NCI-H748 (cell line): ENCODE data around the gene C1orf185.
"Not testable (repeated sequence)": the region's sequence is repeated elsewhere in the genome, so short reads cannot be mapped to it uniquely, and the experiment has no call there.

Source experiments
- DNase-seq: peaks from one replicate; lab custom pipeline; 2025; ENCODE audit not compliant: unreplicated experiment; lab: John Stamatoyannopoulos, UW

C1orf185 gene

GRCh38 chr1:51101976-51102375 is at the start of gene C1orf185:
C1orf185 (plus strand) TSS chr1:51102228; CDS start chr1:51102234, 6 bp downstream.
- no peak for DNase-seq

- peak; percentile 54 for DNase-seq
Observed at GRCh38 chr1:51058858-51059257, 43.2 kb upstream of the C1orf185 start.

GRCh38 chr1:51061231-51061918 is 40.7 kb upstream of the C1orf185 start:
- DNase-seq: no peak

DNA sequence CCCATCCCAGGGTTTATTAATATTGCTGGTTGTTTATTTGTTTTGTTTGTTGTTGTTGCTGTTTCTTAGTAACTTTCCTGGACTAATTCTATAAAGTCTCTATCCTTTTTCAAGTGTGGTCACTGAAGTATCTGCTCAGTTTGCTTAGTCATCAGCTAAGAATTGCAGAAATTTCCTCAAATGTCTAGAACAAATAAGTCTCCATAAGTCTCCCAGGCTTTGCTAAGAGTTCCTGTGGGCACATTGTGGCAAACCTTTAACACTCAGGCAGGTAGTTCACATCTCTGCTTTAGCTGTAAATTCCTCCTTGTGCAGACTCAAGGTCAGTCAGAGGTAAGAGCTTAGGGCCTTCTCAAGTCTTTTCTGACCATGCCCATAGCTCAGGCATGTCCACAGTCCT is 38.9 kb upstream of the C1orf185 start:
- no peak for DNase-seq

DNA sequence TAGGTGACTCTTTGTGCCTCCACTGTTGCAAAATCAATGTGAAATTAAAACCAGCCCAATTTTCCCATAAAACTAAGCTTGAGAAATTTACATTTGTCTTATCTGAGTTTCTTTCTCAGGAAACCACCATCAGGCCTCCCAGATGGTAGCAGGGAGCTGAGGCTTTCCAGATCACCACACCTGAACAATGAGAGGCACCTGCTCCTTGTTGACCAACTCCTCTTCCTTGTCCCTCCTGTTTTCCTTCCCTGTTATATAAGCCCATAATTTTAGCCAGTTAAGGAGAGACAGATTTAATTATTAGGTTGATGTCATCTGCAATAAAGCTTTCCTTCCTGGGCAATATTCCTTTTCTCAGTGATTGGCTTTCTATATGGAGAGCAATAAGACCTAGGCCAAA is 32.0 kb upstream of the C1orf185 start:
- peak; percentile 89 for DNase-seq

GRCh38 chr1:51070640-51071039 is 31.4 kb upstream of the C1orf185 start:
- no peak for DNase-seq

GRCh38 chr1:51071291-51072042 is 30.6 kb upstream of the C1orf185 start:
- DNase-seq: no peak

DNA sequence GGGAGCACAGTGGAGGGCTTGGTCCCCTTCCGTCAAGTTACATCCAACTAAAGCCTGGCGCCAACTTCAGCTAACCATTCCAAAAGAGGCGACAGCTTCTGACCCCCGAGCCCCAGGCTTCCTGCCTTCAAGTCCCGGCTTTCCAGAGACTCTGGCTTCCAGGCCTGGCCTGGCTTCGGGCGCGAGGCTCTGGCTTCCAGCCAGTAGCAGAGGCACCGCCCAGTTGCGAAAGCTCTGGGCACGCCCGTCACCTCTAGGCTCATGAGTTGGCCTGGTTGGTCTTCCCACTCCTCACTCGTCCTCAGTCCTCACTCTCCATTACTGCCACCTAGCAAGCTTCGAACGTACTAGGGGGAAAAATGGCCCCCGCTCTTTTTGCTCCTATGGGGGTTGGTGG is 30.0 kb upstream of the C1orf185 start:
- DNase-seq: peak; percentile 23

- DNase-seq: no peak
Observed at GRCh38 chr1:51072651-51073050, 29.4 kb upstream of the C1orf185 start.

GRCh38 chr1:51073456-51073855 is 28.6 kb upstream of the C1orf185 start:
- DNase-seq: peak; percentile 25

- no peak for DNase-seq
Observed at GRCh38 chr1:51086496-51087271, 15.3 kb upstream of the C1orf185 start.

- no peak for DNase-seq
Observed at GRCh38 chr1:51088474-51088873, 13.6 kb upstream of the C1orf185 start.

GRCh38 chr1:51093581-51093980 is 8.4 kb upstream of the C1orf185 start:
- no peak for DNase-seq

DNA sequence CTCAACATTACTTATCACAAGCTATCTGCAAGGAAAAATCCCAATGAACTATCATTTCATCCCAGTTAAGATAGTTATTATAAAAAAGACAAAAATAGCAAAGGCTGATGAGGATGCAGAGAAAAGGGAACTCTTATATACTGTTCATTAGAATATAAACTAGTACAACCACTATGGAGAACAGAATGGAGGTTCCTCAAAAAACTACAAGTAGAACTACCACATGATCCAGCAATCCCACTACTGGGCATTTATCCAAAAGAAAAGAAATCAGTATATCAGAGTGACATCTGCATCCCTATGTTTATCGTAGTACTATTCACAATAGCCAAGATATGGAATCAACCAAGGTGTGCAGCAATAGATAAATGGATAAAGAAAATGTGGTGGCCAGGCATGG is 4.9 kb upstream of the C1orf185 start:
- no peak for DNase-seq

DNA sequence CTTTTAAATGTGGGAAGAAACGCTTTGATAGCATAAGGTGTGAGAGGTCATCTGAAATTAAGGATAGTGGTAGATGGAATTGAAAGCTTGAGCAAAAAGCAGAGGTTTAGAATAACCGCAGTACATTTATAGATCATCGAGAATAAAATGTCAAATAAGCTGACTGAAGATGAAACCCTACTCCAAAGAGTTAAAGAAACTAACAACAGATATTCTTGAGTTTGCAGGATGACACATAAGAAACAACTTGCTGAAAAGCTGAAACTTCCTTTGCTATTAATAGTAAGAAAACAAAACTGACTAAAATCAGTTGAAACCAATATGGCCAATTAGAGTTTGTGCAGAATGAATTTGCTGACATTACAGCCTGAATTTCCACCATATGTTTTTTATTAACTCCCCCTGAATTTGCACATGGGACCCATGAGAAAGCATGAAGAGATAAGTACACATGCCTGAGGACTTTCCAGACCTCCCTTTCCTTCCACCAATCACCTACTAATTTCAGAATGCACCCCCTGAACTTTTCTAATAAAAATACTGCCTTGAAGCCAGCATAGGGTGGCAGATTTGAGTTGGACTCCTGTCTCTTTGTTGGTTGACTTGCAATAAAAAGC is 1.7 kb upstream of the C1orf185 start:
- DNase-seq: no peak

DNA sequence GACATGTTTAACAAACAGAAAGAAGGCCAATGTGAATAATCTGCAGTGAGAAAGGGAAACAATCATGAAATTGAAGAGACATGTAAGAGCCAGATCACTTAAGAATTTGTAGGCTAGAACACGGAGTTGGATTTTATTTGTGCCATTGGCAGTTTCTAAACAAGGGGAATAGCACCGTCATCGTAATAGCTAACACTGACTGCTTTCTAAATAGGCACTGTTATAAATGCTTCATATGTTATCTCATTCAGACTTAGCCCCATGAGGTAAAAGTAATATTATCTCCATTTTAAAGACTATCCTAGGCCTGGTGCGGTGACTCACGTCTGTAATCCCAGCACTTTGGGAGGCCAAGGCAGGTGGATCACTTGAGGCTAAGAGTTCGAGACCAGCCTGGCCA is 12.1 kb downstream of the C1orf185 start:
- DNase-seq: no peak

- no peak for DNase-seq
Observed at GRCh38 chr1:51115714-51116404, 13.8 kb downstream of the C1orf185 start.

GRCh38 chr1:51119331-51119730 is 17.3 kb downstream of the C1orf185 start:
- no peak for DNase-seq

GRCh38 chr1:51120629-51121028 is 18.6 kb downstream of the C1orf185 start:
- DNase-seq: no peak

DNA sequence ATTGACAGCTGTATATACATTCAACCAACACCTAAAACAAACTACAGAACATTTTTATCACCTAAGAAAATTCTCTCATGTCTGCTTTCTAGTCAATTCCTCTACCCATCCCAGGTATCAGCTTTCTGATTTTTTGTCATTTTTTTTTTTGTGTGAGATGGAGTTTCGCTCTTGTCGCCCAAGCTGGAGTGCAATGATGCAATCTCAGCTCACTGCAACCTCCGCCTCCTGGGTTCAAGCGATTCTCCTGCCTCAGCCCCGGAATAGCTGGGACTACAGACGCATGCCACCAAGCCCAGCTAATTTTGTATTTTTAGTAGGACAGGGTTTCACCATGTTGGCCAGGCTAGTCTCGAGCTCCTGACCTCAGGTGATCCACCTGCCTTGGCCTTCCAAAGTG is 25.1 kb downstream of the C1orf185 start:
- DNase-seq: not testable (repeated sequence)

DNA sequence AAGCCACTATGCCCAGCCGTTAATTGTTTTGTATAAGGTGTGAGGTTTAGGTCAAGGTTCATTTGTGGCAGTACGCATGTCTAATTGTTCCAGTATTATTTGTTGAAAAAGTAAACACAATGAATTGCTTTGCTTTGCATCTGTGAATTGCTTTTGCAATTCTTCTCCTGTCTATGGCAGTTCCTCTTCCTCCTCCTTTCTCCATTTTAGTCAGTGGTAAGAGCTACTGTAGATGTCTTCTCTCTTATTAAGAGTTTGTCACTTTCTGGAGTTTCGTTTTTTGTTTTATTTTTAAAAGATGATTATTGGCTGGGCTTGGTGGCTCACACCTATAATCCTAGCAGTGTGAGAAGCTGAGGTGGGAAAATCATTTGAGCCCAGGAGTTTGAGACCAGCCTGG is 29.2 kb downstream of the C1orf185 start:
- no peak for DNase-seq
